Hepatocyte (in vitro differentiated cells): ENCODE data around the gene AP3S2. TPM values are rescaled to one million over a fixed set of nuclear protein-coding genes. Genes with fewer than 3 reads are reported as not detected.

ENCODE experiments used
- DNase-seq: peaks from one replicate; pipeline ENCODE4 v3.0.0-alpha.2; 2016; ENCODE audit warnings: low spot score
- H2AFZ ChIP-seq: fragments of 200-600 bp; sonication (generic); 2 replicates; pipeline ENCODE4 v1.6.0; 2016; ENCODE audit warnings: antibody characterized with exemption, mild to moderate bottlenecking
- H3K27ac ChIP-seq: fragments of 200-600 bp; sonication (generic); 2 replicates; pipeline ENCODE4 v1.5.1; 2016; ENCODE audit warnings: mild to moderate bottlenecking
- H3K27me3 ChIP-seq: fragments of 200-600 bp; sonication (generic); 2 replicates; pipeline ENCODE4 v1.6.1; 2016
- H3K36me3 ChIP-seq: fragments of 200-600 bp; sonication (generic); replicated peaks from 2 replicates; pipeline ENCODE4 v1.5.1; 2016; ENCODE audit warnings: low read depth; ENCODE audit not compliant: insufficient read depth
- H3K4me1 ChIP-seq: fragments of 200-600 bp; sonication (generic); 2 replicates; pipeline ENCODE4 v1.5.1; 2016; ENCODE audit warnings: mild to moderate bottlenecking, moderate library complexity; ENCODE audit not compliant: insufficient read depth
- H3K4me2 ChIP-seq: fragments of 200-600 bp; sonication (generic); 2 replicates; pipeline ENCODE4 v1.6.0; 2016
- H3K4me3 ChIP-seq: fragments of 200-600 bp; sonication (generic); 2 replicates; pipeline ENCODE4 v1.5.1; 2016; ENCODE audit warnings: mild to moderate bottlenecking
- H3K79me2 ChIP-seq: fragments of 200-600 bp; sonication (generic); 2 replicates; pipeline ENCODE4 v1.6.0; 2017; ENCODE audit warnings: mild to moderate bottlenecking
- H3K9me2 ChIP-seq: fragments of 200-600 bp; sonication (generic); replicated peaks from 2 replicates; pipeline ENCODE4 v1.6.0; 2017; ENCODE audit warnings: mild to moderate bottlenecking; ENCODE audit not compliant: insufficient read depth
- H3K9me3 ChIP-seq: fragments of 200-600 bp; sonication (generic); 2 replicates; pipeline ENCODE4 v1.5.1; 2016; ENCODE audit warnings: low read depth, mild to moderate bottlenecking
- H4K20me1 ChIP-seq: fragments of 200-600 bp; sonication (generic); 2 replicates; pipeline ENCODE4 v1.6.0; 2016; ENCODE audit warnings: mild to moderate bottlenecking; ENCODE audit not compliant: insufficient read depth, poor library complexity, severe bottlenecking
- EZH2 ChIP-seq: fragments of 200-600 bp; sonication (generic); IDR thresholded peaks from 2 replicates; pipeline ENCODE4 v1.6.1; 2016; ENCODE audit warnings: antibody characterized with exemption, mild to moderate bottlenecking, borderline replicate concordance
- EZH2phosphoT487 ChIP-seq: fragments of 200-600 bp; sonication (generic); IDR thresholded peaks from one replicate; pipeline ENCODE4 v1.6.1; 2018; ENCODE audit warnings: antibody characterized with exemption, mild to moderate bottlenecking, low read depth, moderate library complexity; ENCODE audit not compliant: unreplicated experiment, severe bottlenecking
- WGBS: methylation state at CpG from one replicate; pipeline ENCODE4 v1.1.6; 2016; ENCODE audit warnings: low lambda C conversion rate; ENCODE audit errors: missing lambda C conversion rate; 5-methylcytosine and 5-hydroxymethylcytosine counted together
- polyA plus RNA-seq: library from polyadenylated mRNA; unstranded; fragments of >200 nt; fragmentation: Nextera tagmentation; extraction: Ambion mirVana; gene quantifications from 2 replicates; pipeline ENCODE4 v1.2.1, GENCODE V29; 2016
- total RNA-seq: library from RNA; depleted of rRNA; stranded (reverse); fragments of >200 nt; gene quantifications from 2 replicates; pipeline ENCODE4 v1.2.3, GENCODE V29; 2014
- TF ChIP-seq, protein P1 (sequence below): fragments of 200-600 bp; sonication (generic); IDR thresholded peaks from 2 replicates; pipeline ENCODE4 v1.5.1; 2016; ENCODE audit warnings: antibody characterized with exemption, mild to moderate bottlenecking; ENCODE audit not compliant: poor library complexity

AP3S2 gene
- total and polyA plus RNA-seq, 2 experiments from 2014 or later, result 14.2 to 61.2 TPM

DNA sequence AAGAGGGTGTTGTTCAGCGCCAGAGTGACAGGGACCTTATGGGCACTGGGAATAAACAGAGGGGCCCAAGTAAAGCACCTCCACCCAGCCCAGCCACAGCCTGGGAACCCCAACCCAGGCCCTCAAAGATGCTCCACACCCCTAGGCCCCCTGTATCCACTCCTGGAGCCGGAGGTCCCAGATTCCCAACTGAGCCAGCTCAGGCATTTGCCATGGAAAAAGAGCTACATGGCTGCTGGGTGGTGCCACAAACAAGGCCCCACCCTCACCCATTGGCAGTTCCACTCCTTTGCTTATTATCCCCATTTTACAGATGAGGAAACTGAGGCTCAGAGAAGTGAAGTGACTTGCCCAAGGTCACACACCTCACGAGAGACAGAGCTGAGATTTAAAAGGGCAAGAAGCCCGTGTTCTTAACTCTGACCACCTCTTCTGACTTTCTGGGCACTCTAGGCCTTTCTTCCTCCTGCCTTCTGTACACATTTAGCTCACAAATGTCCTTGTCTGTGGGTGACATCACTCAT, 96.1 kb downstream of the AP3S2 start:
- no peak for TF ChIP-seq EZH2
- no peak for TF ChIP-seq EZH2phosphoT487
- TF ChIP-seq, protein P1, sequence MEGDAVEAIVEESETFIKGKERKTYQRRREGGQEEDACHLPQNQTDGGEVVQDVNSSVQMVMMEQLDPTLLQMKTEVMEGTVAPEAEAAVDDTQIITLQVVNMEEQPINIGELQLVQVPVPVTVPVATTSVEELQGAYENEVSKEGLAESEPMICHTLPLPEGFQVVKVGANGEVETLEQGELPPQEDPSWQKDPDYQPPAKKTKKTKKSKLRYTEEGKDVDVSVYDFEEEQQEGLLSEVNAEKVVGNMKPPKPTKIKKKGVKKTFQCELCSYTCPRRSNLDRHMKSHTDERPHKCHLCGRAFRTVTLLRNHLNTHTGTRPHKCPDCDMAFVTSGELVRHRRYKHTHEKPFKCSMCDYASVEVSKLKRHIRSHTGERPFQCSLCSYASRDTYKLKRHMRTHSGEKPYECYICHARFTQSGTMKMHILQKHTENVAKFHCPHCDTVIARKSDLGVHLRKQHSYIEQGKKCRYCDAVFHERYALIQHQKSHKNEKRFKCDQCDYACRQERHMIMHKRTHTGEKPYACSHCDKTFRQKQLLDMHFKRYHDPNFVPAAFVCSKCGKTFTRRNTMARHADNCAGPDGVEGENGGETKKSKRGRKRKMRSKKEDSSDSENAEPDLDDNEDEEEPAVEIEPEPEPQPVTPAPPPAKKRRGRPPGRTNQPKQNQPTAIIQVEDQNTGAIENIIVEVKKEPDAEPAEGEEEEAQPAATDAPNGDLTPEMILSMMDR, result no peak
- H3K36me3 ChIP-seq, result no peaks in the 10 kb centered on the region
- H3K4me1 ChIP-seq, result no peaks in the 10 kb centered on the region

DNA sequence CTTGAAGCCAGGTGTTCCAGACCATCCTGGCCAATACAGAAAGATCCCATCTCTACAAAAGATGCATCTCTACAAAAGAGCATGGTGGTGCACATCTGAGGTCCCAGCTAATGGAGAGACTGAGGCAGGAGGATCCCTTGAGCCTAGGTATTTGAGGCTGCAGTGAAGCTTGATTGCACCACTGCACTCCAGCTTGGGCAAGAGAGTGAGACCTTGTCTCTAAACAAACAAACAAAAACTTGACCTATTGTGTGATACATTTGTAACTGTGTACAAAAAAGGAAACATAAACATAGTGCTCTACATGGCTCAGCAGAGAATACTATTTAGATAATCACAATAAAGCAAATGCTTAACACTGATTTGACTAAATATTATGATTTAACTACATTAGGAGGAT, 97.8 kb downstream of the AP3S2 start:
- Histone ChIP-seq H2AFZ (no peak overlapping the region), H3K36me3 (no peaks in the 10 kb centered on the region), H3K4me1 (no peaks in the 10 kb centered on the region), H3K27me3 (no peaks in the 10 kb centered on the region), H3K27ac (no peak overlapping the region), H3K9me3 (no peaks in the 10 kb centered on the region), H3K4me2 (no peak overlapping the region), H3K79me2 (no peaks in the 10 kb centered on the region), H4K20me1 (no peaks in the 10 kb centered on the region), H3K9me2 (no peaks in the 10 kb centered on the region), H3K4me3 (no peak overlapping the region)
- TF ChIP-seq EZH2phosphoT487, result no peak
- TF ChIP-seq EZH2, result no peak
- TF ChIP-seq, protein P1, result no peak
- no peak for DNase-seq

More for the DNA sequence above, 96.1 kb downstream of the AP3S2 start:
- no peaks in the 10 kb centered on the region for H3K27me3 ChIP-seq
- no peak overlapping the region for H3K27ac ChIP-seq
- DNase-seq, result no peak
- H3K9me3 ChIP-seq, result no peaks in the 10 kb centered on the region
- no peaks in the 10 kb centered on the region for H3K79me2 ChIP-seq
- no peak overlapping the region for H3K4me2 ChIP-seq
- H2AFZ ChIP-seq, result no peak overlapping the region
- H4K20me1 ChIP-seq, result no peaks in the 10 kb centered on the region
- 96% methylated on average over 4 of the region's 4 CpGs for WGBS
- H3K4me3 ChIP-seq, result no peak overlapping the region
- H3K9me2 ChIP-seq, result no peaks in the 10 kb centered on the region

DNA sequence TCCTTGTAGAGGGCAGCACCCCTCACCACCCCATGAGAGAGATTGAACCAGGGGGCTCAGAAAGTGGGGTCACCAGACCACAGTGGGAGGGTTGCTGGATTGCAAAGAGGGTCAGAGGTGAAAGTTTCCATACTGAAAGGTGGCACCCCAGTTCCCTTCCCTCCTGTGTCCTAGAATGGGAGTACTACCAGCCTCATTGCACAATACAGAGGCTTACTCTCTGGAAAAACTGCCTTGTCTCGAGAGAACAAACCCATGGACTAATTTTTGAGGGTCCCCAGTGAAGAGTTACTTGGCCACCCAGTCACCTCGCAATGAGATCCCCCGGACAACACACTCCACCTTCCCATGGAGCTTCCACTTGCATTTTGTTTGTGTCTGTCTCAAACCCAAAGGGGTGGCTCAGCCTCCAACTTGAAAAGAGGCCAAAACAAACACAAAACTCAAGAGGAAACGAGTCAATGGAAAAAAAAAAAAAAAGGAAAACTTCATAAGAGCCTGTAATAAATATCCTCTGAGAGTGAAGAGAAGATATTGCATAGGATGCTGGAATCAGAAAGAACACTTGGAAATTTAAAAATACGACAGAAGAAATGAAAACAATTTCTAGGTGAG, 99.1 kb downstream of the AP3S2 start:
- Histone ChIP-seq H3K4me2 (no peak overlapping the region), H3K4me3 (no peak overlapping the region), H3K9me3 (no peaks in the 10 kb centered on the region), H3K36me3 (no peaks in the 10 kb centered on the region), H3K27me3 (no peaks in the 10 kb centered on the region), H4K20me1 (no peaks in the 10 kb centered on the region), H3K4me1 (no peaks in the 10 kb centered on the region), H3K79me2 (no peaks in the 10 kb centered on the region), H2AFZ (no peak overlapping the region), H3K27ac (no peak overlapping the region), H3K9me2 (no peaks in the 10 kb centered on the region)
- no peak for DNase-seq
- WGBS, result 66% methylated on average over 5 of the region's 5 CpGs
- TF ChIP-seq, protein P1, result no peak
- no peak for TF ChIP-seq EZH2phosphoT487
- no peak for TF ChIP-seq EZH2
